Spleen (tissue), 11 donors: ENCODE data around the gene FEN1. TPM values are rescaled to one million over a fixed set of nuclear protein-coding genes. Genes with fewer than 3 reads are reported as not detected.
A peak's percentile ranks its signal among the peaks of the same experiment; 100 is the strongest.

Experiments
- DNase-seq: peaks from one replicate; pipeline ENCODE4 v3.0.0-alpha.2; 2020
- H3K27ac ChIP-seq, 8 donors: fragments of 200-600 bp; sonication (generic) in 7 of 8; 1 replicate in 4 of 8; 2 replicates in 4 of 8; pipeline versions ENCODE4 v1.5.0 to v1.8.0; 2016 to 2021; ENCODE audit warnings: inconsistent platforms in 4 of 8, mild to moderate bottlenecking in 4 of 8, moderate library complexity in 1 of 8
- H3K27me3 ChIP-seq, 7 donors: fragments of 200-600 bp; sonication (generic) in 6 of 7; replicated peaks in 1 of 7; 1 replicate in 4 of 7; 2 replicates in 3 of 7; pipeline versions ENCODE4 v1.5.0 to v1.8.0; 2016 to 2021; ENCODE audit warnings: inconsistent platforms in 3 of 7, mild to moderate bottlenecking in 1 of 7
- H3K36me3 ChIP-seq, 6 donors: fragments of 200-600 bp; sonication (generic) in 5 of 6; 1 replicate in 4 of 6; 2 replicates in 2 of 6; pipeline versions ENCODE4 v1.5.0 to v1.8.0; 2016 to 2021; ENCODE audit warnings: inconsistent platforms in 2 of 6
- H3K4me1 ChIP-seq, 6 donors: fragments of 200-600 bp; sonication (generic) in 5 of 6; 1 replicate in 3 of 6; 2 replicates in 3 of 6; pipeline versions ENCODE4 v1.5.0 to v1.8.0; 2016 to 2021; ENCODE audit warnings: inconsistent platforms in 3 of 6
- H3K4me3 ChIP-seq, 8 donors: fragments of 200-600 bp; sonication (generic) in 7 of 8; 1 replicate in 4 of 8; 2 replicates in 4 of 8; pipeline versions ENCODE4 v1.5.0 to v1.8.0; 2016 to 2021; ENCODE audit warnings: inconsistent platforms in 4 of 8, mild to moderate bottlenecking in 4 of 8, moderate library complexity in 2 of 8
- H3K9me3 ChIP-seq, 8 donors: fragments of 200-600 bp; sonication (generic) in 7 of 8; 1 replicate in 4 of 8; 2 replicates in 4 of 8; pipeline versions ENCODE4 v1.5.0 to v1.8.0; 2016 to 2021; ENCODE audit warnings: inconsistent platforms in 4 of 8
- CTCF ChIP-seq, 11 experiments: fragments of 200-600 bp in 7 of 11; fragments of 450-650 bp in 4 of 11; sonication (generic) in 4 of 11; IDR thresholded peaks in 8 of 11; conservative IDR thresholded peaks in 3 of 11; 1 replicate in 7 of 11; 2 replicates in 4 of 11; pipeline versions ENCODE4 v1.4.0 to v1.8.0; 2016 to 2021; ENCODE audit warnings: antibody characterized with exemption in 11 of 11, inconsistent platforms in 4 of 11, mild to moderate bottlenecking in 1 of 11
- POLR2A ChIP-seq, 3 donors: fragments of 450-650 bp; IDR thresholded peaks; one replicate each; pipeline ENCODE4 v1.5.1; 2017; ENCODE audit warnings: antibody characterized with exemption in 3 of 3, mild to moderate bottlenecking in 1 of 3
- POLR2AphosphoS5 ChIP-seq, 3 donors: sonication (generic); formaldehyde crosslinking; IDR thresholded peaks; one replicate each; pipeline ENCODE4 v1.5.1; 2017; ENCODE audit warnings: antibody characterized with exemption in 3 of 3
- WGBS, 5 donors: extraction: QIAGEN DNeasy Blood & Tissue Kit in 3 of 5; methylation state at CpG; one replicate each; pipeline versions ENCODE4 v1.1.5 to v1.1.7; 2013 to 2018; 5-methylcytosine and 5-hydroxymethylcytosine counted together
- intact Hi-C: fragments of 100-400 bp; cut with DNase I; formaldehyde crosslinking; loops from one replicate; pipeline ENCODE4 v1.15.0; 2023; ENCODE audit warnings: low total_unique reads
- polyA plus RNA-seq, 3 donors: library from polyadenylated mRNA; stranded (reverse); fragments of 200-250 nt; gene quantifications; one replicate each; pipeline ENCODE4 v1.2.1, GENCODE V29; 2013
- total RNA-seq, 7 donors: library from RNA; depleted of rRNA in 3 of 7; stranded (reverse); fragments of >200 nt in 3 of 7; fragmentation: NEBNext Ultra II Directional in 4 of 7; extraction: Animal tissue kit (Norgen Biotek cat#: 25700) in 4 of 7; gene quantifications; one replicate each; pipeline versions ENCODE4 v1.1.0 to v1.2.1, GENCODE V29; 2016 to 2021
- donor health status: healthy with polysubstance abuse.
- donor health status: DM: no; HTN: no; CAD: no; lungs with moderate emphysema.
- donor health status: DM: no; HTN: no; CAD: no.
- donor health status: Bipolar disorder and iron deficiency.
- donor health status: healthy.
- donor health status: DM: no; HTN: no; CAD: no.
- donor health status: DM: yes; HTN: yes; CAD: no.

Gene FEN1
- total and polyA plus RNA-seq, 10 donors: 7.3 to 17.2 (median 14.8) TPM

GRCh38 chr11:61779666-61780525 lies 12.8 kb upstream of the FEN1 start:
- Histone ChIP-seq H3K4me1 (peaks cover 8 to 26% (median 16%) of the 10 kb centered on the region in 6 donors), H3K4me3 (no peak overlapping the region), H3K36me3 (peaks cover 0 to 20% (median 9%) of the 10 kb centered on the region in 6 donors), H3K9me3 (no peaks in the 10 kb centered on the region), H3K27ac (no peak overlapping the region), H3K27me3 (peaks cover 0 to 18% (median 0%) of the 10 kb centered on the region in 7 donors)
- WGBS, 5 donors: 83 to 89% (median 87%) methylated on average over 10 to 14 of the region's 14 CpGs
- intact Hi-C loops: no loop called here
- TF ChIP-seq CTCF (IDR thresholded peaks at IDR 0.05 in 8 of 11, conservative IDR thresholded peaks at IDR 0.05 in 3 of 11) (no peak), POLR2AphosphoS5 (IDR thresholded peaks at IDR 0.05) (no peak), POLR2A (IDR thresholded peaks at IDR 0.05) (no peak)
- no peak for DNase-seq

- no peaks in the 10 kb centered on the region for H3K9me3 ChIP-seq
- H3K4me3 ChIP-seq: no peak overlapping the region
- 71 to 85% (median 77%) methylated on average over 9 of the region's 9 CpGs for WGBS, 5 donors
- intact Hi-C loops: no loop called here
- H3K4me1 ChIP-seq: peaks cover 8 to 26% (median 16%) of the 10 kb centered on the region in 6 donors
- H3K36me3 ChIP-seq: peaks cover 0 to 28% (median 16%) of the 10 kb centered on the region in 6 donors
- peaks cover 0 to 18% (median 0%) of the 10 kb centered on the region in 7 donors for H3K27me3 ChIP-seq
- peak; percentile 64 for DNase-seq
- TF ChIP-seq CTCF (IDR thresholded peaks at IDR 0.05 in 8 of 11, conservative IDR thresholded peaks at IDR 0.05 in 3 of 11) (no peak), POLR2AphosphoS5 (IDR thresholded peaks at IDR 0.05) (no peak), POLR2A (IDR thresholded peaks at IDR 0.05) (no peak)
- no peak overlapping the region for H3K27ac ChIP-seq
Measured at GRCh38 chr11:61780581-61781162, 12.0 kb upstream of the FEN1 start.

- H3K27me3 ChIP-seq: peaks cover 0 to 13% (median 0%) of the 10 kb centered on the region in 7 donors
- H3K9me3 ChIP-seq: no peaks in the 10 kb centered on the region
- peaks cover 8 to 26% (median 13%) of the 10 kb centered on the region in 6 donors for H3K4me1 ChIP-seq
- no peak overlapping the region for H3K4me3 ChIP-seq
- WGBS, 5 donors: 0 to 87% (median 84%) methylated on average over 1 to 5 of the region's 5 CpGs
- no peak for DNase-seq
- peak in 1 of 3 donors; percentile 14 for TF ChIP-seq POLR2AphosphoS5 (IDR thresholded peaks at IDR 0.05)
- TF ChIP-seq POLR2A (IDR thresholded peaks at IDR 0.05): no peak
- no peak for TF ChIP-seq CTCF (IDR thresholded peaks at IDR 0.05 in 8 of 11, conservative IDR thresholded peaks at IDR 0.05 in 3 of 11)
- H3K27ac ChIP-seq: no peak overlapping the region
- intact Hi-C loops: no loop called here
- peaks cover 0 to 37% (median 25%) of the 10 kb centered on the region in 6 donors for H3K36me3 ChIP-seq
Measured at GRCh38 chr11:61781585-61781984, 11.1 kb upstream of the FEN1 start.

- Histone ChIP-seq H3K9me3 (no peaks in the 10 kb centered on the region), H3K4me3 (no peak overlapping the region), H3K36me3 (peaks cover 0 to 44% (median 32%) of the 10 kb centered on the region in 6 donors), H3K4me1 (peaks cover 3 to 24% (median 7%) of the 10 kb centered on the region in 6 donors), H3K27ac (no peak overlapping the region), H3K27me3 (peaks cover 0 to 6% (median 0%) of the 10 kb centered on the region in 7 donors)
- intact Hi-C loops: no loop called here
- WGBS, 5 donors: 85 to 92% (median 91%) methylated on average over 3 of the region's 3 CpGs
- TF ChIP-seq CTCF (IDR thresholded peaks at IDR 0.05 in 8 of 11, conservative IDR thresholded peaks at IDR 0.05 in 3 of 11) (no peak), POLR2A (IDR thresholded peaks at IDR 0.05) (no peak), POLR2AphosphoS5 (IDR thresholded peaks at IDR 0.05) (no peak)
- DNase-seq: no peak
Measured at GRCh38 chr11:61782299-61782698, 10.4 kb upstream of the FEN1 start.
